ENCODE measurements around the gene PLEKHG3.

- TF ChIP-seq CTCF (IDR thresholded peaks at IDR 0.05) (no peak), POLR2A (IDR thresholded peaks at IDR 0.05) (no peak)
Measured at GRCh38 chr14:64788706-64789105, 84.5 kb downstream of the PLEKHG3 start.
